KMS-11 (cell line): ENCODE measurements around the gene RBMY1D.
"Not testable (repeated sequence)": the region's sequence is repeated elsewhere in the genome, so short reads cannot be mapped to it uniquely, and the experiment has no call there.

Source experiments
- H2AFZ ChIP-seq: fragments of 200-600 bp; sonication (generic); 2 replicates; pipeline ENCODE4 v1.6.1; 2016; ENCODE audit warnings: antibody characterized with exemption, mixed run types, low read depth
- H3K27ac ChIP-seq: fragments of 200-600 bp; sonication (generic); 2 replicates; pipeline ENCODE4 v1.6.1; 2016; ENCODE audit warnings: mild to moderate bottlenecking, mixed run types
- H3K27me3 ChIP-seq: fragments of 200-600 bp; sonication (generic); 2 replicates; pipeline ENCODE4 v1.6.1; 2017; ENCODE audit warnings: mild to moderate bottlenecking, low read depth, mixed run types, moderate library complexity; ENCODE audit not compliant: insufficient read depth
- H3K36me3 ChIP-seq: fragments of 200-600 bp; sonication (generic); 2 replicates; pipeline ENCODE4 v1.6.1; 2017; ENCODE audit warnings: mild to moderate bottlenecking, mixed run types; ENCODE audit not compliant: insufficient read depth
- H3K4me1 ChIP-seq: fragments of 200-600 bp; sonication (generic); 2 replicates; pipeline ENCODE4 v1.6.1; 2016; ENCODE audit warnings: mild to moderate bottlenecking, low read depth, mixed run types; ENCODE audit not compliant: poor library complexity, severe bottlenecking
- H3K4me2 ChIP-seq: fragments of 200-600 bp; sonication (generic); 2 replicates; pipeline ENCODE4 v1.7.0; 2016; ENCODE audit warnings: mild to moderate bottlenecking, mixed run types
- H3K4me3 ChIP-seq: fragments of 200-600 bp; sonication (generic); IDR thresholded peaks from 2 replicates; pipeline ENCODE4 v1.6.1; 2017; ENCODE audit warnings: low read depth, low read length, mixed read lengths; ENCODE audit not compliant: insufficient read depth
- H3K79me2 ChIP-seq: fragments of 200-600 bp; sonication (generic); 2 replicates; pipeline ENCODE4 v1.6.1; 2016; ENCODE audit warnings: low read depth, mixed run types; ENCODE audit not compliant: insufficient read depth
- H3K9ac ChIP-seq: fragments of 200-600 bp; sonication (generic); 2 replicates; pipeline ENCODE4 v1.6.1; 2016; ENCODE audit warnings: mild to moderate bottlenecking, mixed run types
- H4K20me1 ChIP-seq: fragments of 200-600 bp; sonication (generic); 2 replicates; pipeline ENCODE4 v1.6.1; 2016; ENCODE audit warnings: mild to moderate bottlenecking, mixed run types; ENCODE audit not compliant: insufficient read depth
- TF ChIP-seq, protein P1 (sequence below): fragments of 200-600 bp; sonication (generic); conservative IDR thresholded peaks from 2 replicates; pipeline ENCODE4 v1.6.1; 2017; ENCODE audit warnings: low read depth, mild to moderate bottlenecking, antibody characterized with exemption, low read length, moderate library complexity, mixed read lengths

The RBMY1D gene

DNA sequence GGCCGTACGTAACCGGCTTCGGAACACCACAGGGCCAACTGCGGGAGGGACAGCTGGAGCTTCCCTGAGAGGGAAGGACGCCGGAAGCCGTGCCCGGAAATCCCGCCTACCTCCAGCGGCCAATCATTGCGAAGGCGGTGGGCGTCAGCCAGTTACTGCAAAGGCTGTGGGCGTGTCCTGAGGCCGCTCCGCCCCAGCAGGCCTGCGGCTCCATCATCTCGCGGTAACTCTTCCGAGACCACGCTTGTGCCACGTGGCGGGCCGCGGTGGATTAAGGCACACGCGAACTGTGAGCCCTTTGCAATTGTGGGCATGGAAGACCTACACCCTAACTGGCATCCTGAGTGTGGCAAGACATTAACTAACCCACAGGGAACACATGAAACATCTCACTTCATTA is at the start of gene RBMY1D:
Gene RBMY1D (minus strand): TSS at position 101 of the 400 bp plus-strand sequence. CDS start 2,013 bp downstream, outside the sequence.
- H3K9ac ChIP-seq = not testable (repeated sequence)

GRCh38 chrY:21917932-21918331 is 23.6 kb upstream of the RBMY1D start, which contains the start of gene RBMY1E:
Gene RBMY1E (minus strand): TSS chrY:21918032. CDS start chrY:21916054, 1,978 bp downstream.
- H3K4me3 ChIP-seq, H3K79me2 ChIP-seq, H3K4me2 ChIP-seq, H3K9ac ChIP-seq, H3K4me1 ChIP-seq, H2AFZ ChIP-seq, H3K27ac ChIP-seq, H4K20me1 ChIP-seq, H3K27me3 ChIP-seq, H3K36me3 ChIP-seq: not testable (repeated sequence)

More for the DNA sequence above, at the start of gene RBMY1D:
- not testable (repeated sequence) for H3K4me3 ChIP-seq, H3K27me3 ChIP-seq, H3K36me3 ChIP-seq, H3K4me1 ChIP-seq, H3K27ac ChIP-seq, H3K4me2 ChIP-seq, H2AFZ ChIP-seq, H4K20me1 ChIP-seq, H3K79me2 ChIP-seq

DNA sequence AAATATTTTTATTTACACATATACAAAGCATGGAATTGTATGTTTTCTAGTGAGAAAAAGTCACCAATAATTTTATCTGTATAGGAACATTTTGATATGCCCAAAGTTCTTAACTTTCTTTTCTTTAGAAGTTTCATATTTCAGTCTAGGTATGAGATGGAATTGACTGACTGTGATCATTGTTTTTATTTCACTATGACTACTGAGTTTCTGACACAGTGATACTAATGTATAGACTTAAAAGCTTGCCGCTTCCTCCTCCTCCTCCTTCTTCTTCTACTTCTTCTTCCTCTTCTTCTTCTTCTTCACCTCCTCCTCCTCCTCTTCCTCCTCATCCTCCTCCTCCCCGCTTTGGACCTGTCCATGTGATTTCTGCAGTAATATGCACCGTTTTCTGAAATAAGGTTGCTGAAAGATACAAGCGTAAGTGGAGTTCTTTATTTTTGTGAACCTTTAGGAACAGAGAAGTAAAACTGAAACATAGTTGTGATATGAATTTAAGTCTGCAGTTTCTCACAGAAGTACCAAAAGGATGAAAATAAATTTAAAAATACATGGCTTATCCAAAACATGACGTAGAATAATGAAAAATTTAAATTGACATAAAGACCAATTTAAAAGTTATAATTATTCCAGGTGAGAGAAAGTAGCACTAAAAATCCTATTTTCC is 24.8 kb downstream of the RBMY1D start:
- not testable (repeated sequence) for H3K4me3 ChIP-seq, H4K20me1 ChIP-seq, H3K27me3 ChIP-seq, H3K27ac ChIP-seq, H3K36me3 ChIP-seq, H2AFZ ChIP-seq, H3K9ac ChIP-seq, H3K4me2 ChIP-seq, H3K79me2 ChIP-seq, H3K4me1 ChIP-seq

- TF ChIP-seq, protein P1, sequence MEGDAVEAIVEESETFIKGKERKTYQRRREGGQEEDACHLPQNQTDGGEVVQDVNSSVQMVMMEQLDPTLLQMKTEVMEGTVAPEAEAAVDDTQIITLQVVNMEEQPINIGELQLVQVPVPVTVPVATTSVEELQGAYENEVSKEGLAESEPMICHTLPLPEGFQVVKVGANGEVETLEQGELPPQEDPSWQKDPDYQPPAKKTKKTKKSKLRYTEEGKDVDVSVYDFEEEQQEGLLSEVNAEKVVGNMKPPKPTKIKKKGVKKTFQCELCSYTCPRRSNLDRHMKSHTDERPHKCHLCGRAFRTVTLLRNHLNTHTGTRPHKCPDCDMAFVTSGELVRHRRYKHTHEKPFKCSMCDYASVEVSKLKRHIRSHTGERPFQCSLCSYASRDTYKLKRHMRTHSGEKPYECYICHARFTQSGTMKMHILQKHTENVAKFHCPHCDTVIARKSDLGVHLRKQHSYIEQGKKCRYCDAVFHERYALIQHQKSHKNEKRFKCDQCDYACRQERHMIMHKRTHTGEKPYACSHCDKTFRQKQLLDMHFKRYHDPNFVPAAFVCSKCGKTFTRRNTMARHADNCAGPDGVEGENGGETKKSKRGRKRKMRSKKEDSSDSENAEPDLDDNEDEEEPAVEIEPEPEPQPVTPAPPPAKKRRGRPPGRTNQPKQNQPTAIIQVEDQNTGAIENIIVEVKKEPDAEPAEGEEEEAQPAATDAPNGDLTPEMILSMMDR = no peak
- Histone ChIP-seq H3K4me2 (no peak overlapping the region), H3K27ac (no peak overlapping the region), H2AFZ (no peak overlapping the region), H3K36me3 (no peaks in the 10 kb centered on the region), H3K27me3 (no peaks in the 10 kb centered on the region), H4K20me1 (no peaks in the 10 kb centered on the region), H3K4me1 (no peaks in the 10 kb centered on the region), H3K9ac (no peak overlapping the region), H3K79me2 (no peaks in the 10 kb centered on the region), H3K4me3 (no peak overlapping the region)
These were observed 48.8 kb downstream of the RBMY1D start for GRCh38 chrY:21845481-21845880.

DNA sequence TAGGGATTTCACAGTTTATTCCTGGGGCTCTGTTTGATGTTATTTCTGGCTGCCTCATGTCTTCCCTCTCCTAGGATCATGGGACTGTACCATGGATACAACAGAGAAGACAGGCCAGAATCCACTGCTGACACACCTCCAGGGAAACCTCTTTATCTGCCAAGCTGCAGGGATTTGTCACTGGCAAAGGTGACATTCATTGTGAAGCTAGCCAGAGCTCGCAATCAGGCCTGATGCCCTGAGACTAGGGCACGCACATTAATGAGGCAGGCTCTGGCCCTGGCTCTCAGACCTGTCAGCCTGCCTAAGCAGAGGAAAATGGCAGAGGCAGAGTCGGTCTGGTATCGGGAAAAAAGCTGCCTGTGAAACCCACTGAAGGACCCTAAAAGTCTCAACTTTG is 52.2 kb downstream of the RBMY1D start:
- no peak overlapping the region for H3K9ac ChIP-seq
- H3K36me3 ChIP-seq = no peaks in the 10 kb centered on the region
- H3K4me2 ChIP-seq = no peak overlapping the region
- H2AFZ ChIP-seq = no peak overlapping the region
- no peak overlapping the region for H3K4me3 ChIP-seq
- H3K4me1 ChIP-seq = no peaks in the 10 kb centered on the region
- no peaks in the 10 kb centered on the region for H4K20me1 ChIP-seq
- no peaks in the 10 kb centered on the region for H3K79me2 ChIP-seq
- no peaks in the 10 kb centered on the region for H3K27me3 ChIP-seq
- H3K27ac ChIP-seq = no peak overlapping the region
- TF ChIP-seq, protein P1 = no peak

DNA sequence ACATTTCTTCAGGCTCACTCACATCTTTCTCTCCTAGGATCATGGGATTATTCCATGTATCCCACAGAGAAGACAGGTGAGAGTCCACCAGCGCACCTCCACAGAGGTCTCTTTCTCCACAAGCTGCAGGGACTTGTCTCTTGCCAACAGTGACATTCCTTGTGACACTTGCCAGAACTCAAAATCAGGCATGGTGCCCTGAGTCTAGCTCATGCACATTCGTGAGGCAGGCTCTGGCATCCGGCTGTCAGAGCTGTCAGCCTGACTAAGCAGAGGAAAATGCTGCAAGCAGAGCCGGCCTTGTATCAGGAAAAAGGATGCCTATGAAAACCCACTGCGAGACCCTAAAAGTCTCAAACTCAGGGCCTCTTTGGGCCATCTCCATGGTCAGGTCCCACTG is 54.8 kb downstream of the RBMY1D start:
- Histone ChIP-seq H3K4me1 (no peaks in the 10 kb centered on the region), H2AFZ (no peak overlapping the region), H4K20me1 (no peaks in the 10 kb centered on the region), H3K9ac (no peak overlapping the region), H3K4me2 (no peak overlapping the region), H3K36me3 (no peaks in the 10 kb centered on the region), H3K79me2 (no peaks in the 10 kb centered on the region), H3K4me3 (no peak overlapping the region), H3K27me3 (no peaks in the 10 kb centered on the region), H3K27ac (no peak overlapping the region)
- TF ChIP-seq, protein P1 = no peak
